ENCODE measurements around the gene PAK5. TPM values are rescaled to one million over a fixed set of nuclear protein-coding genes. Genes with fewer than 3 reads are reported as not detected.

PAK5 gene
- total RNA-seq, 1 donor: not detected

GRCh38 chr20:9626357-9626756 is 212.5 kb downstream of the PAK5 start:
- H3K4me3 ChIP-seq (ENCODE audit: low read depth, low read length): no peak overlapping the region
- TF ChIP-seq, protein P1, sequence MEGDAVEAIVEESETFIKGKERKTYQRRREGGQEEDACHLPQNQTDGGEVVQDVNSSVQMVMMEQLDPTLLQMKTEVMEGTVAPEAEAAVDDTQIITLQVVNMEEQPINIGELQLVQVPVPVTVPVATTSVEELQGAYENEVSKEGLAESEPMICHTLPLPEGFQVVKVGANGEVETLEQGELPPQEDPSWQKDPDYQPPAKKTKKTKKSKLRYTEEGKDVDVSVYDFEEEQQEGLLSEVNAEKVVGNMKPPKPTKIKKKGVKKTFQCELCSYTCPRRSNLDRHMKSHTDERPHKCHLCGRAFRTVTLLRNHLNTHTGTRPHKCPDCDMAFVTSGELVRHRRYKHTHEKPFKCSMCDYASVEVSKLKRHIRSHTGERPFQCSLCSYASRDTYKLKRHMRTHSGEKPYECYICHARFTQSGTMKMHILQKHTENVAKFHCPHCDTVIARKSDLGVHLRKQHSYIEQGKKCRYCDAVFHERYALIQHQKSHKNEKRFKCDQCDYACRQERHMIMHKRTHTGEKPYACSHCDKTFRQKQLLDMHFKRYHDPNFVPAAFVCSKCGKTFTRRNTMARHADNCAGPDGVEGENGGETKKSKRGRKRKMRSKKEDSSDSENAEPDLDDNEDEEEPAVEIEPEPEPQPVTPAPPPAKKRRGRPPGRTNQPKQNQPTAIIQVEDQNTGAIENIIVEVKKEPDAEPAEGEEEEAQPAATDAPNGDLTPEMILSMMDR (IDR thresholded peaks at IDR 0.05; ENCODE audit: insufficient read depth, low read length): no peak
- DNase-seq (ENCODE audit: low read depth): no peak

GRCh38 chr20:9617940-9618339 is 220.9 kb downstream of the PAK5 start:
- TF ChIP-seq, protein P1 (IDR thresholded peaks at IDR 0.05; ENCODE audit: insufficient read depth, low read length): no peak
- DNase-seq (ENCODE audit: low read depth): peak; percentile 27
- H3K4me3 ChIP-seq (ENCODE audit: low read depth, low read length): no peak overlapping the region

DNA sequence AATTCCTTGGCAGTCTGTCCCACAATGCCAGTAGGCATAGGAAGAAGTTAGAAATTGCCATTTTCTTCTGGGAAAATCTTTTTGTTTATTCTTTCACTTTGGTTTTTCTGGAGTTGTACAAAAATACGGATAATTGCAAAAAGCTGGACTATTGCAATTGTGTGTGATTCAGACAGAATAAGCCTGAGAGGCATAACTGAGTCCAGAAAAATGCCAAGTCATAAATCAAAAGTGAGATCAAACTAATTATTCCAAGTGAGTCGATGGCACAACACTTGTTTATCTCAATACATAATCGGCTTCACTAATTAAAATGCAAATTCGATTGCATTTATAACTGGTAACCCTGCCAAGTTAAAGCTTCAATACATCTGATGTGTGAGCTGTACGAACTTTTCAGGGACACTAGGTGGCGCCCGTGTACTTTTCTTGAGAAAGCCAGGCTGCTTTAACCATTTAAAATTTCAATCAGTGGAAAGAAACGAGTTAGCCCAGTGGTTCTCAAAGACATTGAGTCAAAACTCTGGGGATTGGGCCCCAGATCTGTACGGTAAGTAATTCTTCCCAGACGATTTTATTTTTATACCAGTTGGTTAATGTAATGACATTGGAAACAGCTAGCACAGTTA is 221.9 kb downstream of the PAK5 start:
- TF ChIP-seq, protein P1 (IDR thresholded peaks at IDR 0.05; ENCODE audit: insufficient read depth, low read length): peak; percentile 83
- peak; percentile 75 for DNase-seq (ENCODE audit: low read depth)

GRCh38 chr20:9616455-9616805 is 222.4 kb downstream of the PAK5 start:
- TF ChIP-seq, protein P1 (IDR thresholded peaks at IDR 0.05; ENCODE audit: insufficient read depth, low read length): no peak
- no peak overlapping the region for H3K4me3 ChIP-seq (ENCODE audit: low read depth, low read length)
- DNase-seq (ENCODE audit: low read depth): no peak

More for the DNA sequence above, 221.9 kb downstream of the PAK5 start:
- no peak overlapping the region for H3K4me3 ChIP-seq (ENCODE audit: low read depth, low read length)

DNA sequence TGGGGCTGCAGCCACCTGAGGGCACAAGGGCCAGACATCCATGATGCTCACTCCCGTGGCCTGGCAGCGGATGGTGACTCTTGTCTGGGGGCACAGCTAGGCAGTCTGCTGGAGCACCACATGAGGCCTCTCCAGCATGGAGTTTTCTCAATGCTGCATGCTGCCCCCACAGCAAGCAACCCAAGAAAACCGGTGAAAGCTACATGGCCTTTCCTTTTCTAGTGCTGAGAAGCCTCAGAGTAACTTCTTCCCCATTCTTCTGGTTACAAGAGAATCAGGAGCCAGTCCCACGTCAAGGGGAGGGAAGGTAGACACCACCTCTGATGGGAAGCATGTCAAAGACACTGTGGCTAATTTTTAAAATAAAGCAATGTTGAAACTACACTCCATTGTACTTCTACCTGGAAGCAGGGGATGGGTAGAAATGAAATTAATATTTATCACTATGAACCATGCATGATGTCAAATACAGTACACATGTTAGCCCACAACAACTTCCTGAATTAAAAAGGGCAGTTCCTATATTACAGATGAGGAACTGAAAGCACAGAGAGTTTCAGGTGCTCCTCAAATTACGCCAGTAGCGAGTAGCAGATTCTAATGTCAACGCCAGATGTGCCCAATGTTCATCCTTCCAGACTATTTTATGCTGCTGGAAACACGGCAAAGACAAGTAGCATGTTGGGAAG is 223.0 kb downstream of the PAK5 start:
- no peak overlapping the region for H3K4me3 ChIP-seq (ENCODE audit: low read depth, low read length)
- TF ChIP-seq, protein P1 (IDR thresholded peaks at IDR 0.05; ENCODE audit: insufficient read depth, low read length): no peak

DNA sequence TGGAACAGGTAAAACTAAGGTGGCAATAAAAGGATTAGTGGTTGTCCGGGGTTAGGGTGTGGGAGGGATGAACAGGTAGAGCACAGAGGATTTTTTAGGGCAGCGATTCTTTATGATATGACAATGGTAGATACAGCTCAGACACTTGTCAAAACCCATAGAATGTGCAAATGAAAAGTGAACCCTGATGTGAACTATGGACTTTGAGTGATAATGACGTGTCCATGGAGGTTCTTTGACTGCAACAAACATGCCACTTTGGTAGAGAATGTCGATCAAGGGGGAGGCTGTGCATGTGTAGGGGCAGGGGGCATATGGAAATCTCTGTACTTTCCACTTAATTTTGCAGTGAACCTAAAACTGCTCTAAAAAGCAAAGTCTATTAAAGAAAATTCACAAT is 223.8 kb downstream of the PAK5 start:
- no peak overlapping the region for H3K4me3 ChIP-seq (ENCODE audit: low read depth, low read length)
- no peak for DNase-seq (ENCODE audit: low read depth)
- TF ChIP-seq, protein P1 (IDR thresholded peaks at IDR 0.05; ENCODE audit: insufficient read depth, low read length): no peak

More for the DNA sequence above, 223.0 kb downstream of the PAK5 start:
- no peak for DNase-seq (ENCODE audit: low read depth)

Measured in fibroblast of the aortic adventitia (primary cell).